MCF 10A (cell line): ENCODE results near the gene DVL1. TPM values are rescaled to one million over a fixed set of nuclear protein-coding genes. Genes with fewer than 3 reads are reported as not detected.

Experiments used
- BruUV-seq: library from RNA; stranded (reverse); fragments of 400-500 nt; replicated peaks from 2 replicates; lab custom pipeline; 2021; lab: Mats Ljungman, UMichigan
- CTCF ChIA-PET: fragments of 300-600 bp; sonication (Branson Sonifier 250); formaldehyde crosslinking; extraction: SDS; loops from one replicate; lab custom pipeline; 2021; ENCODE audit warnings: antibody characterized with exemption, inconsistent platforms; lab: Yijun Ruan, JAX
- POLR2A ChIA-PET: fragments of 300-600, 350-650 bp; sonication (Branson Sonifier 250); formaldehyde crosslinking; extraction: SDS; loops from one replicate; lab custom pipeline; 2020; ENCODE audit warnings: antibody characterized with exemption, inconsistent platforms; lab: Yijun Ruan, JAX
- DNase-seq: peaks from one replicate; pipeline ENCODE4 v3.0.0-alpha.2; 2018; ENCODE audit not compliant: unreplicated experiment
- H3K27ac Mint-ChIP-seq: one replicate; pipeline ENCODE4 v1.8.0; 2022; ENCODE audit warnings: mild to moderate bottlenecking, low read depth, mixed read lengths; ENCODE audit not compliant: unreplicated experiment
- H3K27me3 Mint-ChIP-seq: one replicate; pipeline ENCODE4 v1.8.0; 2022; ENCODE audit warnings: mixed read lengths; ENCODE audit not compliant: insufficient read depth, unreplicated experiment
- H3K36me3 Mint-ChIP-seq: one replicate; pipeline ENCODE4 v1.8.0; 2022; ENCODE audit warnings: mild to moderate bottlenecking, moderate library complexity, mixed read lengths; ENCODE audit not compliant: insufficient read depth, unreplicated experiment
- H3K4me1 Mint-ChIP-seq: one replicate; pipeline ENCODE4 v1.8.0; 2022; ENCODE audit warnings: mixed read lengths; ENCODE audit not compliant: insufficient read depth, unreplicated experiment
- H3K4me3 Mint-ChIP-seq: one replicate; pipeline ENCODE4 v1.8.0; 2022; ENCODE audit warnings: mild to moderate bottlenecking, moderate library complexity, mixed read lengths; ENCODE audit not compliant: unreplicated experiment
- H3K9me3 Mint-ChIP-seq: one replicate; pipeline ENCODE4 v1.8.0; 2022; ENCODE audit warnings: mixed read lengths; ENCODE audit not compliant: unreplicated experiment
- intact Hi-C: fragments of 100-400 bp; cut with micrococcal nuclease; formaldehyde crosslinking; loops from 2 replicates; pipeline ENCODE4 v1.14.1; 2022
- total RNA-seq: library from RNA; stranded (reverse); gene quantifications from 2 replicates; pipeline ENCODE4 v1.2.3, GENCODE V29; 2022
- TF ChIP-seq, protein P1 (sequence below): fragments of 200-600 bp; IDR thresholded peaks from one replicate; pipeline ENCODE4 v1.8.0; 2022; ENCODE audit warnings: antibody characterized with exemption, mild to moderate bottlenecking; ENCODE audit not compliant: unreplicated experiment

DVL1 gene
- total RNA-seq, 1 experiment from 2014 or later = 113 TPM

DNA sequence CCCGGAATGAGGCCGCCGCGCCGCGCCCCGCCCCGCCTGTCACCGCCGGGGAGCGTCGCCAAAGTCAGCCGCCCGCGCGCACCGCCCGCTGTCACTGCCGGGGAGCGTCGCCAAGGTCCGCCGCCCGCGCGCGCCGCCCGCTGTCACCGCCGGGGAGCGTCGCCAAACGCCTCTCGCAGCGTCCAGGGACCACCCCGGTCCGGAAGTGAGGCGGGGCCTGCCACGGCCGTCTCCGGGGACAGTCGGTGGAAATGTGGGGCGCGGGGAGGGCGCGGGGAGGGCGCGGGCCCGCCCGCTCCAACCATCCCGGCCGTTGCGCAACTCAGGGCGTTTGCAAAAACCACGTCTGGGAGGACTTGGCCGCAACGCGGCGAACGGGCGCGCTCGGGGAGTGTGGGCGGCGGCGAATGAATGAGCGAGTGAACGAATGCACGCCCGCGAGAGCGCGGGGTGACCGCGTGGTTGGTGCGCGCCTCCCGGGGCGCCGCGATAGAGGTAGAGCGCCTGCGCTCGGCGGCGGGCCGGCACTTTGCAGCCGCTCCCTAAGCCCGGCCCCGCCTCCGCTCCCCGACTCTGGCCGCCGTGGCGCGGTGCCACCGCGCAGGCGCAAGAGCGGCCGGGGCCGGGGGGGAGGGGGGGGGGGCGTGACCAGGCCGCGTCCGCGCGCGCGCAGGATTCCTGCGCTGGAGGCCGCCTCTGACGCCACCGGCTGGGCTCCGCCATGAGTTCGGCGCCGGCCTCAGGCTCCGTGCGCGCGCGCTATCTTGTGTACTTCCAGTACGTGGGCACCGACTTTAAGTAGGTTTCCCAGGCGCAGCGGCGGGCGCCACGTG is 41.1 kb downstream of the DVL1 start, which contains the start of the genes ACAP3 and PUSL1:
ACAP3 (minus strand) TSS at position 8 of the 833 bp plus-strand sequence. CDS start 115 bp downstream, outside the sequence.
PUSL1 (plus strand) TSS at position 675 of the 833 bp plus-strand sequence; CDS start at position 722, 47 bp downstream.
- Mint-ChIP-seq H3K27ac (peak within 1 kb of the TSS; percentile 63), H3K9me3 (no peaks in the 10 kb centered on the region), H3K27me3 (no peaks in the 10 kb centered on the region), H3K4me1 (peaks cover 23% of the 10 kb centered on the region), H3K36me3 (peaks cover 38% of the 10 kb centered on the region), H3K4me3 (peak within 1 kb of the TSS; percentile 81)
- TF ChIP-seq, protein P1, sequence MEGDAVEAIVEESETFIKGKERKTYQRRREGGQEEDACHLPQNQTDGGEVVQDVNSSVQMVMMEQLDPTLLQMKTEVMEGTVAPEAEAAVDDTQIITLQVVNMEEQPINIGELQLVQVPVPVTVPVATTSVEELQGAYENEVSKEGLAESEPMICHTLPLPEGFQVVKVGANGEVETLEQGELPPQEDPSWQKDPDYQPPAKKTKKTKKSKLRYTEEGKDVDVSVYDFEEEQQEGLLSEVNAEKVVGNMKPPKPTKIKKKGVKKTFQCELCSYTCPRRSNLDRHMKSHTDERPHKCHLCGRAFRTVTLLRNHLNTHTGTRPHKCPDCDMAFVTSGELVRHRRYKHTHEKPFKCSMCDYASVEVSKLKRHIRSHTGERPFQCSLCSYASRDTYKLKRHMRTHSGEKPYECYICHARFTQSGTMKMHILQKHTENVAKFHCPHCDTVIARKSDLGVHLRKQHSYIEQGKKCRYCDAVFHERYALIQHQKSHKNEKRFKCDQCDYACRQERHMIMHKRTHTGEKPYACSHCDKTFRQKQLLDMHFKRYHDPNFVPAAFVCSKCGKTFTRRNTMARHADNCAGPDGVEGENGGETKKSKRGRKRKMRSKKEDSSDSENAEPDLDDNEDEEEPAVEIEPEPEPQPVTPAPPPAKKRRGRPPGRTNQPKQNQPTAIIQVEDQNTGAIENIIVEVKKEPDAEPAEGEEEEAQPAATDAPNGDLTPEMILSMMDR = no peak
- CTCF ChIA-PET = no interaction called here
- intact Hi-C loops = loop anchor here (1.0 kb wide), 1 partner anchor 40 kb away; no protein-coding TSS in a partner anchor
- DNase-seq = peak; percentile 90
- BruUV-seq = no TSS peak
- POLR2A ChIA-PET = no interaction called here

- Mint-ChIP-seq H3K9me3 (no peaks in the 10 kb centered on the region), H3K36me3 (peaks cover 32% of the 10 kb centered on the region), H3K4me3 (peak overlapping the region; percentile 81), H3K4me1 (peaks cover 23% of the 10 kb centered on the region), H3K27ac (peak overlapping the region; percentile 63), H3K27me3 (no peaks in the 10 kb centered on the region)
- TF ChIP-seq, protein P1 = no peak
- no peak for DNase-seq
- BruUV-seq = no TSS peak
- intact Hi-C loops = no loop called here
- POLR2A ChIA-PET = interaction anchor here (1.1 kb wide), 1 partner anchor 40 kb away, joined by 4 read pairs; no protein-coding TSS in a partner anchor
- CTCF ChIA-PET = interaction anchor here (0.7 to 1.3 kb wide), 3 partner anchors 37 to 184 kb away, joined by 3 to 5 read pairs (median 4); no protein-coding TSS in a partner anchor
Observed at GRCh38 chr1:1307261-1307922, 41.8 kb downstream of the DVL1 start.

DNA sequence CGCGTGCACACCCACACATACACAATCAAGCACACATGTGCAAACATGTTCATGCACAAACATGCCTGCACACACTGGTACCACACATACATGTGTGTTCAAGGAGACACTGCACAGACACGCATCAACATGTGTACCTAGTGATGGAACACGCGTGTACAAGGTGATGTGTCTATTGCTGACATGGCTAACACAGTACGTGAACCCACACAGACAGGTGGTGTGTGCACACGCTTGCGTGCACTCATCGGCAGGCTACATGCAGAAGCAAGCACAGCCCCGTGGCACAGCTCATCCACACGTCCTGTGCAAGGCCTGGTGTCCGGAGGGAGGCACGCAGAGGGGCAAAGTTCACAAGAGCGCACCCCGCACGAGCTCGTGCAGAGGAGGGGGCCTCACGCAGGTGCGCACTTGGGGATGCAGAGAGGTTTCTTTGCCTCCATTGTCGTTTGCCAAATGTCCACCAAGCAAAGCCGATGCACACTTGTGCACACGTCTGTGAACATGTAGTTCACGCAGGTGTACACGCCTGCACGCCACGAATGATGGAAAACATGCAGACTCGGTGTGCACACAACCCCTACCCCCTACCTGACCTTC is 42.5 kb downstream of the DVL1 start:
- CTCF ChIA-PET = interaction anchor here (0.7 to 1.3 kb wide), 3 partner anchors 38 to 184 kb away, joined by 3 to 5 read pairs (median 4); no protein-coding TSS in a partner anchor
- Mint-ChIP-seq H3K4me3 (peak overlapping the region; percentile 81), H3K9me3 (no peaks in the 10 kb centered on the region), H3K4me1 (peaks cover 23% of the 10 kb centered on the region), H3K36me3 (peaks cover 31% of the 10 kb centered on the region), H3K27me3 (no peaks in the 10 kb centered on the region), H3K27ac (peak overlapping the region; percentile 63)
- intact Hi-C loops = no loop called here
- TF ChIP-seq, protein P1 = no peak
- no TSS peak for BruUV-seq
- DNase-seq = no peak
- POLR2A ChIA-PET = interaction anchor here (1.1 kb wide), 1 partner anchor 41 kb away, joined by 4 read pairs; no protein-coding TSS in a partner anchor
